Measurements from ENCODE around the gene STOML1.

Gene STOML1

DNA sequence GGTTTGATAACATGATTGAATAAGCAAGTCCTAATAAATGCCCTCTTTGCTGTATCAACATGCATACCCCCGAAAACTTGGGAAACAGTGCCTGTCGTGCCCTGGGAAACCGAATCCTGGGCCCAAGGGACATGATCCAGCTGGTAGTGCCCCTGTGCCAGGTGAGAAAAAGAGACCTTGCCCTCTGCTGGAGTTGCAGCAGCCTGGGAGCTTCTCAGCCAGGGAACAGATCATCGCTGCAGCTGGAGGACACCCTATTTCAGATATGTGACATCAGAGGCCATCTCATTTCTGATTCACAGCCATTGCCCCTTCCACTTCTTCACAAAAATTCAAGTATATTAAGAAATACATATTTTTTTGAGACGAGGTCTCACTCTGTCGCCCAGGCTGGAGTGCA lies 32.3 kb downstream of the STOML1 start:
- no peak for DNase-seq

DNA sequence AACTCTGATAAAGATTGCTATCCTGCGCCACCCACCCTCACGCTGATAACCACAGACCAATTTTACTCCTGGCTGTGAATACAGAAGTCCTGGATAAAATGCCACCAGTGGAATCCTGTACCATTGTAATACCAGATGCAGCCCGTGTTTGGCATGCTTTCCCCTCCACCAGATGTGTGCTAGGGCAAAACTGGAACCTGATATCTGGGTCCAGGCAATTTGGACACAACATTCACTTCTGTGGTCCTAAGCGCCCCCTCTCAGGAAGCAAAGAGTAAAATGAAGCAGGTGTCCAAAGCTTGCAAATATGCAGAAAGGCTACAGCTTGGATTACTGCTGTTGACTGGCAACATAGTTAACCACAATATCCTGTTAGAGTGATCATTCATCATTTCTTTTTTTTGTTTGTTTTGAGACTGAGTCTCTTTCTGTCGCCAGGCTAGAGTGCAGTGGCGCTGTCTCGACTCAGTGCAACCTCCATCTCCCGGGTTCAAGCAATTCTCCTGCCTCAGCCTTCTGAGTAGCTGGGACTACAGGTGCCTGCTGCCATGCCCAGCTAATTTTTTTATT lies 33.0 kb downstream of the STOML1 start:
- DNase-seq = no peak

DNA sequence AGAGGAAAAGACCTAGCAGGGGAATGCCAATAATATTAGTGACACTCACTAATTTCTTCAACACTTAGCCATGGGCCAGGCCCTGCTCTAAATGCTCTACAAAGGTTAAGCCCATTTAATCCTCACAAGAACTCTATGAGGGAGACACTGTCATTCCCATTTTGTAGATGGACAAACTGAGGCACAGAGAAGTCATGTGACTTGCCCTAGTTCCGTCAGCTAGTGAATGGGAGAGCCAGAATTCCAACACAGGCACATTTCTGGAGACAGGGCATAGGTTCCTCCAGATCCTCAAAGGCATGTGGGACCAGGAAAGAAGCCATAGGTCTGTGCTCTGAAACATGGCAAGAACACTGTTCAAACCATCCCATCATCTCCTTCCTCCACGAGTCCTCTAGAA lies 34.3 kb downstream of the STOML1 start:
- no peak for DNase-seq

DNA sequence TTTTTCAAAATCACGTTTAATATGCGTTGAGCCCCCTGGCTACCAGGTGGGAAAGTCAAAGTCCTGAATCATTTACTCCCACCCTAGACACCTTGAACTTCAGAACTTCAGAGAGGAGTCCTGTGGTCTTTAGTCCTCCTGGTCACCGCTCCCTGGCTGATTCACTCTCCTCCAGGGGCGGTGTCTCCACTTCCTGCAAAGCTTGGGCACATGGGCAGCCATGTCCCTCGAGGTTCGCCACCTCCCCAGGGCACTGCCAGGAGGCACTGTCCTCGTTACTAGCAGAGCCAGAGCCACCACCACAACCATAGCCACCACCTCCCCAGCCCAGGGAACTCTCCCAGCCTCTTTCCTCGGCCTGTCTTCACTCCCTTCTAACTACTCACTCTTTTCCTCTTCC lies 34.8 kb downstream of the STOML1 start:
- DNase-seq = no peak

DNA sequence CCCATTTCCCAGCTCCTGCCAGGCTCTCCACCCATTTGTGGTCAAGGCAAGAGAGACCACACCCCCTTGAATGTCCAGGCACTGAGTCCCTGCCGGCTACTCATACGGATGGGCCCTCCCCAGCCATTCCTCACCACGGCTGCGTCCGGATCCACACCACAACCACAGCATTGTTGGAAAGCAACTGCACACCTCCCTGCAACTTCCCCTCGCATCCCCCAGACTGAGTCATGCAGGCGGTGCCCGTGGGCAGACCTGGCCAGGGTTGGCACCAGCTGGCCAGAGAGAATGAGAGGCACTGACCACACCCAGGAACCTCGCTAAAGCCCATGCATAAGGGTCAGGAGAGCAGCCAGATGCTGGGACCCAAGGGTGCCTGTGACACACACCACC lies 35.4 kb downstream of the STOML1 start:
- DNase-seq = peak; percentile 88

DNA sequence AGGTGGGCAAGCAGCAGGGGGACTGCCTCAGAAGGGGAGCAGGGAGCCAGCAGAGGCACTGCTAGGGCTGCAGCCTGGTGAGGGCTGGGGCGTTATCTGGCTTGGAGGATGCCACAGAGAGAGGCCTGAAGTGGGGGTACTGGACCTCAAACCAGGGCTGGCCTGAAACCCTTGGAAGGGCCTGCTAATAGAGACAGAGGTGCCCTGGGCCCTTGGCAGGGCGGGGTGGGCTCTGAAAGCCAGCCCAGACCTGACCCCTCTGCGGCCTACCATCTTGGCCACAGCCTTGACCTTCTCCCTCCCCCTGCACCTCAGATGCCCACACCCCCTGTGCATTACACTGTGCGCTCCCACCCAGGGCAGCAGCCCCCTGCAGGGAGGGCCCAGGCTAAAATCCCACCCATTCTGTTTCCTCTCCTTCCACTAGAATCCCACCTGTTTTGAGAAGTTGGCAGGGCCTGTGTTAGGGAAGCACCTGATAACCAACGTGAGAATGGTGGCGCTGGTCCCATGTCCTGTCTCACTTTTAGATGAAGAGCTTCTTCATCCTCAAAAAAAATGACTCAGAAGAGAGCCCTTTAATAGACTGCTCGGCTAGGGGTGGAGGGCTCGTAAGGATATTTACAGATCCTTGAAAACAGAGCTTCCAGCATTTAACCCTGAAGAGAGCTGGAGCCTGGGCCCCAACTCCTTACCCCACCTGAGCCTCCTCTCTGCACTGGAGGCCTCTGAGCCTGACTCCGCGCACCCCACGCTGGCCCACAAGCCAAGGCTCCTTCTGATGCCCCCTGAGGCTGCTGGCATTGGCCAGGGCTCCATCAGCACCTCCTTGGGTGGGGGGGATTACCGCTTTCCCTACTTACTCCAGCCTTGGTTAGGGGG lies 36.0 kb downstream of the STOML1 start:
- no peak for DNase-seq

DNA sequence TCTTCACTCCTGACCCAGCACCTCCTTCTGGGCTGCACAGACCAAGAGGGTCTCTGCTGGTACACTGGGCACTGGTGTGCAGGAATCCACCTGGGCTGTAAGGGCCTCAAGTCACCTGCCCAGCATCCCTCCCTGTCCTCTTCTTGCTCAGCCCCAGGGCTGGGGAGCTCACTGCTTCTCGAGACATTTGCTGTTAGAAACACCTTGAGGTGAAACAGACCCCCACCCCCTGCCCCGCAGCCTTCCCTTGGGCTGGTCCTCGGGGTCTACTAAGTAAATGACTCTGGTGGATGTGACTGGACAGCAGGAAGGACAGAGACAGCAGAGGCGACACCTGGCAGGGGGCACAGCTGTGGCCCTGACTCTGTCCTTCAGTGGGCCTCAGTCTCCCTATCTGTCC lies 36.8 kb downstream of the STOML1 start:
- DNase-seq = no peak

DNA sequence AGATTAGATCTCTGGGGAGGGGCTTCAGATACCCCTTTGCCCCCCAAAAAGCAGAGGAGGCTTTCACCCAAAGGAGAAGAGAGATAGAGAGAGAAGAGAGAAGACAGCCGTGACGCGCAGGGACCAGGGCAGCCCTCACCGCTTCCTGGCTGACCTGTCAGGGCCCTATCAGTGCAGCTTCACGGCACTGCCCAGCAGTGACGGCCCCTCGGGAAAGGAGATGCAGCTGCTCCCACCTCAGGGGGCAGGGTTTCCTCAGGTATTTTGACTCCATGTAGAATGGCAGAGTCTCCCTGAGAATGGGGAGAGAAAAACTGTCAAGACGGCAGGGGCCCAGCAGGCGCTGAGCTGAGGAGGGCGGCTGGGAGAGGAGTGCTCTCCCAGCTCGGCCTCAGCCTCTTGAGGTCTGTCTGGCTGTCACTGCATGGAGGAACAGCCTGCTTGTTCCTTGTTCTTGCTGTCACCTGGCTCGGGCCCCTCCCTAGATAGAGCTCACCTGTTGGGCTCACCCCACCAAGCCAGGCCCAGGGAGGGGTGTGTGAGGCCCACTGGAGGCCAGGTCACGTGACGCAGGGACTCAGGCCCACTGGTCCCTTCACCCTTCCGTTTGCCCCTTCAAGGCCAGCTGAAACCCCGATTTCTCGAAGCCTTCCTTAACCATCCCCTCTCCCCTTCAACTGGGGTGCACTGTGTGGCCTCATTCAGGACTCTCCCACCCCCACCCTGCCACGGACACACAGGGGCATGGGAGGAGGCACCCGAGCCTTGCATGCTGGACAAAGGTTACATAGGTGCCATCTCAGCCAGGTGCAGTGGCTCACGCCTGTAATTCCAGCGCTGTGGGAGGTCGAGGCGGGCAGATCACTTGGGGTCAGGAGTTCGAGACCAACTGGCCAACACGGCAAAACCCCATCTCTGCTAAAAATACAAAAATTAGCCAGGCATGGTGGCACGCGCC lies 37.6 kb downstream of the STOML1 start:
- no peak for DNase-seq

DNA sequence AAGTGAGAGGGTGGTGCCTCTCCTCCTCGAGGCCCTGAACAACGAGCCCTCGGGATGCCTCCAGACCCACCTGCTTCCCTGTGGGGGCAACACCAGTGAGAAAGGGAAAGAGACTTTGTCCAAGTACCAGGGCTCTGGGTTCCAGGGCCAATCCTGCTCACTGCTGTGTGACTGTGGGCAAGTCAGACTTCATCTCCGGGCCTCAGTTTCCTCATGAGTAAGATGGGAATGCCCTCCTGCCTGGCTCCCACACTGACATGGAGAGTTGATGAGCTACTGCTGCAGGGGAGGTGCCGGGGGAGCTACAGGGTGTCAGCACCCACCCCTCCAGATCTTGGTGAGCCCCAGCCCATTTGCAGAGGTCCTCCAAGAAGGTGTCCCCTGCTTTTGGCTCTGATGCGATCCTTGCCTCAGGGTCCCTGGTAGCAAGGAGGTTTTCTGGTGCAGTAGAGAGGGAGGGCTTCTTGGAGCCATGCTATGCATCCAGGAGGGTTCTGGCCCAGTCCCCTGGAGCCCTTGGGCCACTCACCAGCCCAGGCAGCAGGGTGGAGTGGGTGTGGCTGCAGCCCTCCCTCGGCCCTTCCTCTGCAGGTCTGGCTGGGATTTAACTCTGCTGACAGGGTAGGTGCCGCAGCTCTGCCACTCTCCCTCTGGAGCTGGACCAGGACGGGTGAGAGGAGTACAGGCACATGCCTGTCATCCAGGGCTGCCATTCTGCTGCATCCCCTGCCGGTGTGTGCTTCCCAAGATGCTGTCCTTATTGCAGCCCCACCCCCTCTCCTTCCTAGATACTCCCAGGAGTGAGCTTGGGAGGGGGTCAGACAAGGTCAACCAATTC lies 39.0 kb downstream of the STOML1 start:
- DNase-seq = no peak

DNA sequence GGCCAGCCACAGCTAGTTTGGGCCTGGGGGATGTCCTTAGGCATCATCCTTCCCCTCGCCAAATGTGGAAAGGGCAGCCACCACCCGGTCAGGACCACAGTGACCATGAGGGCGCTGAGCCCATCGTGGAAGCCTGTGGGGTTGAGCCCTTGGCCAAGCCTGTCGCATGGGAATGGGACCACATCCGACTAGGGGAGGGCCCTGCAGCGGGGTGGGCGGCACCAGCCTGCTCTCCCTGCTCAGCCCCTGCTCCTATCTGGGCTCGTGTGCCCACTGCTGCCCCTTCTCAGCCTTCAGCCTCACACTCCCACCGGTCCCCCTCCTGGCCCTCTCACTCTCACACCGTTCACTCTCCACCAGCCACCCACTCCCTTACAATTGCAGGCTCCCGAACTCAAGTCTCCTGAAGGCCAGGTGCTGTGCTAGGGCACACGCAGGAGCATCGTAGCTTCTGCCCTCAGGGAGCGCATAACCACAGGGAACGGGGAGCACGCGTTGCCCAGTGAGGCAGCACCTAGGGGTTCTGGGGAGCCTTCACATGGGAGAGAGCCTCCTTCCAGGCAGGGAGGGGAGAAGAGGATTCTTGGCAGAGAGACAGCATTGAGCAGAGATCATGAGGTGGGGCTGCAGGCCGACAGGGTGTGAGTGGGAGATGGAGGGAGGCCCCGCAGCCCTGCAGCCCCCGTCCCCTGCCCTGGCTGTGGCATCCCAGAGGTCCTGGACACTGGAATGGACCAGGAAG lies 39.8 kb downstream of the STOML1 start:
- DNase-seq = no peak

DNA sequence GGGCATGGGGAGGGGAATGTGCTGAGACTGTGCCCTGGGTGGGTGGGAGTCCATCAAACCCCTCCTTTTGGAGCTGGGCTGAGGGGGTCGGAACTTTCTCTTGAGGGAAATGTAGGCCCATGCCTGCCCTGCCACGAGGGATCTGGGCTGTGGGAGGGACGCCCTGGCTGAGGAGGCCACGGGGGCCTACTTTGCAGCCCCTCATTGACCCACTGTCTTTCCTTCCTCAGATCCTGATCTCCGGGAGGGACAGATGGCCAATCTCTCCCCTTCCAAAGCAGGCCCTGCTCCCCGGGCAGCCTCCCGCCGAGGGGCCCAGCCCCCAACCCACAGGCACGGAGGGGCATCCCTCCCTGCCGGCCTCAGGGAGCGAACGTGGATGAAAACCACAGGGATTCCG lies 40.5 kb downstream of the STOML1 start:
- DNase-seq = no peak

DNA sequence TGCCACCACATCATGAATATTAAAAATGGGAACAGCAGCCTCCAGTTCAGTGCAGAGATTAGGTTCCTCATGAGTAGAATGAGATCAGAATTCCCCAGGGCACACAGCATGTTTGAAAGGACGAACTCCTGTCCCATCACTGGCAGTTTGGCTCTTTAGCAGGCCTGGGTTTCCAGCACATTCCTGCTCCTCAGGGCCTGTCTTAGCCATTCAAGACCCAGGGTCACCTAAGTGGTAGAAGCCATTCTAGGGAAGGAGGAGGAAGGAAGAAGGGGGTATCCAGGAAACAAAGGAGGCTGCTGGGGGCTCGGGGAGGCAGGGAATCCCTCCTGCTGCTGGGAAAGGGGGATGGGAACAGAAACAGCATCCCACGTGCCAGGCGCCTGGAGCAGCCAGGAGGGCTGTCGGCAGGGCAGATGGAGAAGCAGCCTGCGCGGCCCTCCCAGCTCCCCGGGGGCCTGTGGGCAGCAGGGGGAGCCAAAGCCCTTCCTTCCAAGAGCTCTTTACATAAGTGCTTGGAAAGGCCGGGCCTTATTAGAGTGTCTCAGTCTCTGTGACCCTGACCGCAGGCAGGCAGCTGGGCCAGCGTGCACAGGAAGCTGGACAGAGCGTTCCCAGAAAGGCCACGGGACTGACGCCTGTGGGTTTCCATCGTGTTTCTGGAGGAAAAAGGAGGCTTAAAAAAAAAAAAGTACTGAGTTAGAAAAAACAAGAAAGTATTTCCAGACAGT lies 41.1 kb downstream of the STOML1 start:
- peak; percentile 74 for DNase-seq

DNA sequence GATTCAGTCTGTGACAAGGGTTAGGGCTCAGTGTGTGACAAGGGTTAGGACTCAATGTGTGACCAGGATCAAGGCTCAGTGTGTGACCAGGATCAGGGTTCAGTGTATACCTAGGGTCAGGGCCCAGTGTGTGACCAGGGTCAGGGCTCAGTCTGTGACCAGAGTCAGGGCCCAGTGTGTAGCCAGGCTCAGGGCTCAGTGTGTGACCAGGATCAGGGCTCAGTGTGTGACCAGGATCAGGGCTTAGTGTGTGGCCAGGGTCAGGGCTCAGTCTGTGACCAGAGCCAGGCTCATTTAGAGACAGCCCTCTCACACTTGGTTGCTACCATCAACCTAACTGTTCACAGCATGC lies 41.6 kb downstream of the STOML1 start:
- no peak for DNase-seq

DNA sequence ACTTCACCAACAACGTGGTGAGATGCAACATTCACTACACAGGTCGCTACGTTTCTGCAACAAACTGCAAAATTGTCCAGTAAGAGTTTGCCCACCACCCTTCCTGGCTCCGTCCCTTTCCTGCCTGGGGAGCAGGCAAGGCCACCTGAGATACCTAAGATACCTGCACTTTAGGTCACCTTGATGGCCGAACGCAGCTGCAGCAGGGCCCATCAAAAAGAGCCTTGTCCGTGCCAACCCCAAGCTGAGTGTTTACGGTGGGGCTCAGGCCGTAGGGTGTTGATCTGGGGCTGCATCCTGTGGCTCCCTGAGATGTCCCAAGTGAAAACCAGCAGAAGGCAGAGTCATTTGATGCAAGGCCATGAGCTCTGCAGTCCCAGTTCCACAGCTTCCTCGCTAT lies 42.6 kb downstream of the STOML1 start:
- DNase-seq = no peak

DNA sequence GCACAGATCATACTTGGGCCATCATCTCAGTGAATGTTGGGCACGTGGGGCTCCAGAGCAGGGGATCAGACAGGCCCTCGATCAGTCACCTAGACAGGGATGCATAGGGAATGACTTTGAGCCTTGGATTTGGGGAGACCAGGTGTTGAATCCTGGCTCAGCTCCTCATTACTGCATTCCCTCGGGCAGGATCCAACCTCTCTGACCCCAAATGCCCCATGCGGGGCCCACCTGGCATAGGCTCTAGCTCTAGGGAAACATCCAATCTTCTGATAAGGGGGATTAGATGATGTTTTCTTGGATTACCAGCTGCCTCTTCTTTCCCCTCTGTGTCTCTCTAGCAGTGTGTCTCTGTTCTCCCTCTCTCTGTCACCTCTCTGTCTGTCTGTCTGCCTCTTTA lies 43.1 kb downstream of the STOML1 start:
- no peak for DNase-seq

DNA sequence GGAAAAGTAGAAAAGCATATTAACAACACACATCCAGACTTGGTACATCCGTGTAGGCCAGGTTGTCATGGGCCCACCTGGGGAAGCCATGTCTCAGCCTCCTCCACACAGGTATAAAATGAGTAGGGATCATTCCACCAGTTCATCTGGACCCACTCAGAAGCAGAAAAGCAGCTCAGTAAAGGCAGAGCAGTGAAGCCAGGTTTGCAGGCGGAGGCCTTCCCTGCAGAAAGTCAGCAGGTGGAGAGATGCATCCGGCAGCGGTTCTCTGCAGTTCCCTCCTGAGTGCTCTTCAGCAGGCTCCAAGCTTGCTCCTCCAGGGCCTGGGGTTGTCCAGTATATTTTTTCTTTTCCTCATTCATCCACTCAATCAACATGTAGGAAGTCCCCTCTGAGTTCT lies 43.7 kb downstream of the STOML1 start:
- DNase-seq = no peak

DNA sequence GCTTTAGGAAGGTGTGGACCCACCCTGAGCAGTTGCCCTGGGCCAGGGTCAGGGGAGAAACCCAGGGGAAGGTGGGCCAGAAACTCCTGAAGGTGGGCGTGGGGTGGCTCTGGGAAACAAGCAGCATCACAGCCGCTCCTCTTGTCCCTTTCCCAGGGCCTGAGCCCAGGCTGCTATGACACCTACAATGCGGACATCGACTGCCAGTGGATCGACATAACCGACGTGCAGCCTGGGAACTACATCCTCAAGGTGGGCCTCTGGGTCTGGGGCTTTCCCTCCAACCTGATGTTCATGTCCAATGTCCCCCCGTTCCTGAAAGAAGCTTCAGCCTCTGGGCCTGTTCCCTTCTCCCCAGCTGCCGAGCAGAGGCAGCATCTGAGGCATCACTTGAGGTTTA lies 44.4 kb downstream of the STOML1 start:
- no peak for DNase-seq

DNA sequence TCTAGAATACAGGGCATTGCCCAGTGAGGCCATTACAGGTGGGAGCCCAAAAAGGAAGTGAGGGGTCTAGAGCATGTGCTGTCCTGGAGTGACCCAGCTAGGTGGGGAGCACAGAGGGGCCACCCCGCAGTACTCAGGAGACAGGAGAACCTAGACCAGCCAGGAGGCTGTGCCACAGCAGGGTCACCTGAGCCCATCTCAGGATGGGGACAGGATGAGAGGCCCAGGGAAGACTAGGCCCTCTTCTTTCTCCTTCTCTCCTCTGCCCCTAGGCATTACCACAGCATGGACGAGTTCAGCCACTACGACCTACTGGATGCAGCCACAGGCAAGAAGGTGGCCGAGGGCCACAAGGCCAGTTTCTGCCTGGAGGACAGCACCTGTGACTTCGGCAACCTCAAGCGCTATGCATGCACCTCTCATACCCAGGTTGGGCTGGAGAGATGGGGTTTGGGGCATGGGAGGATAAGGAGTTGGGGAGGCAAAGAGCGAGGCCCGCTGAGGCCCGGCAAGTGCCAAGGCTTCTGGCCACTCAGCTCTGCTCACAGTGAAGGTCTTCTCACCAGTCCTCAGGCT lies 45.2 kb downstream of the STOML1 start:
- no peak for DNase-seq

DNA sequence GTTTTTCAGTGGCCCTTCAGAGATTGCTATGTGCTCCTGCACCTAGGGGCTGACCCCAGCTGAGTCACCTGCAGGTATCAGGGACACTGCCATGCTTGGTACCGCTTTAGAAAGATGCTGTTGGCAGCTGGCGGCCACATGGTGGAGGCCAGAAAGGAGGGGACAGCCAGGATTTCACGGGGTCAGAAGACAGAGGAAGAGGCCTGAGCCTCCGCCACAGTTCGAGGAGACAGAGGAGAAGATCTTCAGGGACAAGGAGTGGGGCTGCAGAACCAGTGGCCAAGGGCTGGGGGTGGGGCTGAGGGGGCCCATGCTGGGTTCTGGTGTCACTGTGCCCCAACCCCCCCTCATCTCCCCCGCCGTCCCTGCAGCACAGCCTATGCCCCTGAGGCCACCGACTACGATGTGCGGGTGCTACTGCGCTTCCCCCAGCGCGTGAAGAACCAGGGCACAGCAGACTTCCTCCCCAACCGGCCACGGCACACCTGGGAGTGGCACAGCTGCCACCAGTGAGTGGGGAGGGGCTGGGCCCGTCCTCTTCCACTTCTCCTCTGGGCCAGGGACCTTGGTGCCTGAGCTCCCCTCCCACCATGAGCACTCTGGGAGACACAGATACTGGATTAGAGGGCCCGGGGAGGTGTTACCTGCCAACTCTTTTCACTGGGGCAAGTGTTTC lies 45.9 kb downstream of the STOML1 start:
- no peak for DNase-seq

DNA sequence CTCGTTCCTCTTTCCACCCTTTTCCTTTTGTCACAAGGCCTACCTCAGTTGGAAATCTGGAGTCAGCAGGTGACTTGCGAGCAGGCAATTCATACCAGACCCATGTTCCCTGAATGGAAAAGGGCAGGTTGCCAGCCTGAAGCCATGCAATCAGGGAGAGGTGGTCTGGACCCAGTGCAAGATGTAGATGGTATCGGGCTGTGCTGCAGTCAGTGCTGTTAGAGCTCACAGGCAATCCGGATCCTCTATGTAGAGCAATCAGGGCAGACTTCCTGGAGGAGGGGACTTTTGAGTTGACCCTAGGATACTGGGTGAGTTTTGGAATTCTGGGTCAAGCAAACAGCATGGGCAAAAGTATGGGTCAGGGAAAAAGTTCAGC lies 47.0 kb downstream of the STOML1 start:
- DNase-seq = no peak

Measured in amniotic stem cell (primary cell).